Omental fat pad (tissue), 4 donors: ENCODE data around the gene DDX20. TPM values are rescaled to one million over a fixed set of nuclear protein-coding genes. Genes with fewer than 3 reads are reported as not detected.
"Not testable (repeated sequence)": the region's sequence is repeated elsewhere in the genome, so short reads cannot be mapped to it uniquely, and the experiment has no call there.

Experiments
- ATAC-seq: fragments of 150-250 bp; one replicate; pipeline ENCODE4 v1.9.1; 2016; ENCODE audit warnings: mild to moderate bottlenecking, moderate library complexity; ENCODE audit not compliant: low FRiP score
- DNase-seq: peaks from one replicate; pipeline ENCODE4 v3.0.0-alpha.2; 2019; ENCODE audit warnings: low spot score
- CTCF ChIP-seq, 3 donors: fragments of 450-650 bp; IDR thresholded peaks; one replicate each; pipeline ENCODE4 v1.5.1; 2016 to 2017; ENCODE audit warnings: antibody characterized with exemption in 3 of 3, mild to moderate bottlenecking in 3 of 3, moderate library complexity in 2 of 3
- total RNA-seq, 4 donors: library from RNA; depleted of rRNA; stranded (reverse); fragments of >200 nt; gene quantifications; one replicate each; pipeline ENCODE4 v1.1.0, GENCODE V29; 2016

The DDX20 gene
- total RNA-seq, 4 donors from 2014 or later = 12.8 to 24.7 (median 21.3) TPM

GRCh38 chr1:111739925-111740765 lies 15.6 kb upstream of the DDX20 start:
- no peak for TF ChIP-seq CTCF (IDR thresholded peaks at IDR 0.05)
- DNase-seq = no peak

GRCh38 chr1:111742292-111742691 lies 13.4 kb upstream of the DDX20 start:
- ATAC-seq, DNase-seq: not testable (repeated sequence)

More at GRCh38 chr1:111739925-111740765, 15.6 kb upstream of the DDX20 start:
- ATAC-seq = peak; percentile 46

- DNase-seq (no peak), ATAC-seq (no peak)
- TF ChIP-seq CTCF (IDR thresholded peaks at IDR 0.05) = no peak
Measured at GRCh38 chr1:111742938-111743549, 12.7 kb upstream of the DDX20 start.

GRCh38 chr1:111743679-111744101 lies 12.0 kb upstream of the DDX20 start:
- DNase-seq (no peak), ATAC-seq (no peak)
- no peak for TF ChIP-seq CTCF (IDR thresholded peaks at IDR 0.05)

GRCh38 chr1:111745675-111746613 lies 9.8 kb upstream of the DDX20 start:
- no peak for TF ChIP-seq CTCF (IDR thresholded peaks at IDR 0.05)
- ATAC-seq = no peak
- no peak for DNase-seq

GRCh38 chr1:111746614-111746999 lies 9.1 kb upstream of the DDX20 start:
- no peak for ATAC-seq
- no peak for DNase-seq
- no peak for TF ChIP-seq CTCF (IDR thresholded peaks at IDR 0.05)

GRCh38 chr1:111747282-111747734 lies 8.4 kb upstream of the DDX20 start:
- peak; percentile 44 for ATAC-seq
- DNase-seq = no peak
- TF ChIP-seq CTCF (IDR thresholded peaks at IDR 0.05) = peak in 1 of 3 donors; percentile 33
